ENCODE data around the gene CLASRP.

Gene CLASRP

DNA sequence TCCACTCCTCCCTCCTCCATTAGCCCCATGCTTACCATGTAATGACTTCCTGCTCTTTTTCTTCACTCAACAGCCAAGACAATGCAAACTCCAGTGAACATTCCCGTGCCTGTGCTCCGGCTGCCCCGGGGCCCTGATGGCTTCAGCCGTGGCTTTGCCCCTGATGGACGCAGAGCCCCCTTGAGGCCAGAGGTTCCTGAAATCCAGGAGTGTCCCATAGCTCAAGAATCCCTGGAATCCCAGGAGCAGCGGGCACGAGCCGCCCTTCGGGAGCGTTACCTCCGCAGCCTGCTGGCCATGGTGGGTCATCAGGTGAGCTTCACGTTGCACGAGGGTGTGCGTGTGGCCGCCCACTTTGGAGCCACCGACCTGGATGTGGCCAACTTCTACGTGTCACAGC is 51.2 kb downstream of the CLASRP start:
- DNase-seq, result no peak

DNA sequence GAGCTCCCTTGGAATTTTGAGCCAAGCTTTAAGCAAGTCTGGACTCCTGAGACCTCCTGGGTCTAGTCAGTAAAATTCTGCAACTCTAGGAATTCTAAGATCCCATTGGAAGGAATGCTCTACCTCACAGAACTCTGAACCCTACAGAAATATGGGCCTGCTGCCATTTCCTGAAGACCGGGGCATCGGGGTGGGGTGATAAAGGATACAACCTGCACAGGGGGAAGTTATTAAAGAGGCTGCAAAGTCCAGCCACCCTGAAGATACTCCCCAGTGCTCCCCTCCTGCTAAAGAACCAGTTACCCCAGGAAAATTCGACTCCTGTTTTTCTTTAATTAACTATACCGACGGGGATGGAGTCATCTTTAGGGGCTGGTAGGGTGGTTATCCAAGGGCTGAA is 51.8 kb downstream of the CLASRP start:
- no peak for DNase-seq

DNA sequence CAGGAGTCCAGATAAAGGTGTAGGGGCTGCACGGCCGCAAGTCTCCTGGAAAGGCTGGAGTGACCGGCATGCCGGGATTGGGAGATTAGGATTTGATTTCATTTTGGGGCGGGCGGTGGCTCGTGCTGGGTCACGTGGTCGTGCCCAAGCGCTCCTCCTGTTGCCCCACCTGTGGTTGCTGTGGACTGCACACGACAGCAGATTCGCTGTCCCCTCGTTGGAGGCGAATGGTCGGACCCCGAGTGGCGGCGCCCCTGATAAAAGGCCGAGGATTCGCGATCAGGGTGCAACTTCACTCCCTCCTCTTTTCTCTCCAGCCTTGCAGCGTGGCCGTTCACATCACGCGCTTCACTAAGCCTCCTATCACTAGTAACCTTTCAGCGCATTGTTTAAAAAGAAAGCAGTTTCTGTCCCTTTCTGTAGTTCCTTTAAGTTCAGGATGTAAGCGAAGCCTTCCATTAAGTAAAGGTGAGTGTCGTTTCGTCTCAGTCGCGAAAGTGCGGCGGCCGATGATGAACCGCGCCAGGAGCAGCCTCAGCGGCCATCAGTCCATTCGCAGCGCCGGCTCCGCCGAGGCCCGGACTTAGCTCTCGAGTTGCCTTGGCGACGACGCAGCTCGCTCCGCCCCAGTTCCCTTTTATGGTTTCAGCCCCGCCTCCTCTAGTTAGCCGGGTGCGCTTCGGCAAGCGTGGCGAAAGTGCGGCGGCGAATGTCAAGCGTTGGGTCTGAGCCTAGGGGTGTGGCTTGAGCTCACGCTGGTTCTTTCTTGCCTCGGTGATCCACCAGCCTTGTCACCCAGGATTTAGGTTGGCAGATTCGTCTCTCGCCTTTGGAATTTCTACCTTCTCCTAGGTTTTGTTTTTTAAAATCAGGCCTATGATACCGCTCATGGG is 52.4 kb downstream of the CLASRP start:
- peak; percentile 98 for DNase-seq

DNA sequence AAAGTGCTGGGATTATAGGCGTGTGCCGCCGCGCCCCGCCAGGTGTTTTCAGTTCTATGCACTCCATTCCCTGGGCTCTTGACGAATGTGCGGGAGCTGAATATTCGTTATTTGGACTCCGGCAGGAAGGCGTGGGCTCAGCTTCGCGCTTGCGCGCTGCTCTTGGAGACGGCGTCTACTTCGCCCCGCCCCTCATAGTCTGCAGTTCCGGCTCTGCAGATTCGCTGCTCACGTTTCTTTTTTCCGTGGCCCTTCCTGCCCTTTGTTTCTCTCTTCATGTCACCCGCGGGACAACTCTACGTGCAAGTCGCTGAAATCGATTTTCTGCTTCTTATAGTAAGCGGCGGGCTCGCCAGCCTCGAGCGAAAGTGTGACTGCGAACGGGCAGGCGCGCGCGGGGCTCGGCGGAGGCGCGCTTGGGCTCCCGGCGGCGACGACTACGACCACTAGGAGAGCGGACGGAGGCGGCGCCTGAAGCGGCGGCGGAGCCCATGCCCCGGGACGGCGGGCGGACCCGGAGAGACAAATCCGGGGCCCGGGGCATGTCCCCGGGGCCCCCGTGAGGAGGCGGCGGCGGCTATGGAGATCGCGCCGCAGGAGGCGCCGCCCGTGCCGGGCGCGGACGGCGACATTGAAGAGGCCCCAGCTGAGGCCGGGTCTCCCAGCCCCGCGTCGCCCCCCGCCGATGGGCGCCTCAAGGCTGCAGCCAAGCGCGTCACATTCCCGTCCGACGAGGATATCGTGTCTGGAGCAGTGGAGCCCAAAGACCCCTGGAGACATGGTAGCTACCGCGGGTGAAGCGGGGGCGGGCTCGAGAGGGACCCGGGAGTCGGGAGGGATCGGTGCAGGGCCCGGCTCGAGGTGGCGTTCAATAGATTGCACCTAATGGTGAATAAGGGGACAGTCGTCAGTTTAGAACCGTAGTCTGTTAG is 54.2 kb downstream of the CLASRP start, which contains the start of gene PPP1R37:
PPP1R37 (plus strand) TSS at position 433 of the 932 bp plus-strand sequence; CDS start at position 580, 147 bp downstream.
- DNase-seq, result peak; percentile 90

DNA sequence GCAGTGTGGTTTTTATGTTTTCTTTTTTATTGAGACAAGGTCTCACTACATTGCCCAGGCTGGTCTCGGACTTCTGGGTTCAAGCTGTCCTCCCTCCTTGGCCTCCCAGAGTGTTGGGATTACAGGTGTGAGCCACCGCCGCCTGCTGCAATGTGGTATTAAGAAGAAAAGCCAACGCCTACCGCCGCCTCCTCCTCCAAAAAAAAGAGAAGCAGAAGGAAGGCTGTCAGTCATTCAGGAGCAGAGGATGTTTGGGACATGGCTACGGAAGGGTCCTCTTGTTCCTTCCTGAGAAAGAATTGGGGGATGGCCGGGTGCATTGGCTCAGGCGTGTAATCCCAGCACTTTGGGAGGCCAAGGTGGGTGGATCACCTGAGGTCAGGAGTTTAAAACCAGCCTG is 55.3 kb downstream of the CLASRP start:
- DNase-seq, result no peak

- DNase-seq, result no peak
Observed at GRCh38 chr19:45094707-45095106, 55.9 kb downstream of the CLASRP start.

DNA sequence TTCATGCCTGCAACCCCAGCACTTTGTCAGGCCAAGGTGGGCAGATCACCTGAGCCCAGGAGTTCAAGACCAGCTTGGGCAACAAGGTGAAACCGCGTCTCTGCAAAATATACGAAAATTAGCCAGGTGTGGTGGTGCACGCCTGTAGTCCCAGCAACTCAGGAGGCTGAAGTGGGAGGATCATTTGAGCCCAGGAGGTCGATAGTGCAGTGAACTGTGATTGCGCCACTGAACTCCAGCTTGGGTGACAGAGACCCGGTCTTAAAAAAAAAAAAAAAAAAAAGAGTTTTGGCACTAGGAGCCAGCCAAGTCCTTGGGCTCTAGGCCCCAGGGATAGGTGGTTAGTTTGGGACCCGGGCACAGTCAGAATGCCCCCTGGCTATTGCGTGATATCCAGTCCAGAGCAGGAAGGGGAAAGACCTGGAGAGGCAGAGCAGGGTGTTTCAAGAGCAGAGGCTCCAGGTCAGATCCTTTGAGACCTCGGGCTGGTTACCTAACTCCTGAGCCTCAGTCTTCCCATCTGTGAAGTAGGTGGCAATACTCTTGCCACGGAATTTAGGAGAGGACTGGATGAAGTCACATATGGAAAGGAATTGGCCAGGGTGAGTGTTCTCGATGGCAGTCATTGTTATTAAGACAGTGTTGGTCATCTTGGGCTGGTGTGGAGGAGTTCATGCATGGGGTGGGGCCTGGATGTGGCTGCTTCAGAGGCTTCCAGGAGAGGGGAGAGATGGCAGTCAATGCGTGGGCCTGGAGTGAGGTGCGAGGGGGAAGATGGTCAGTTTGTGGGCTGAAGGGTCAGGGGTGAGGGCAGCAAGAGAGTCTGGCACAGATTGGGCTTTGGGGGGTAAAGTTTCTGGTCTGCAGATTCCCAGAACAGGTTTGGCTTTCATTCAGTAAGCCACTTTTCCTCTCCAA is 56.9 kb downstream of the CLASRP start:
- DNase-seq, result no peak

GRCh38 chr19:45096700-45097099 is 57.9 kb downstream of the CLASRP start:
- DNase-seq, result no peak

GRCh38 chr19:45097450-45097775 is 58.6 kb downstream of the CLASRP start:
- DNase-seq, result no peak

DNA sequence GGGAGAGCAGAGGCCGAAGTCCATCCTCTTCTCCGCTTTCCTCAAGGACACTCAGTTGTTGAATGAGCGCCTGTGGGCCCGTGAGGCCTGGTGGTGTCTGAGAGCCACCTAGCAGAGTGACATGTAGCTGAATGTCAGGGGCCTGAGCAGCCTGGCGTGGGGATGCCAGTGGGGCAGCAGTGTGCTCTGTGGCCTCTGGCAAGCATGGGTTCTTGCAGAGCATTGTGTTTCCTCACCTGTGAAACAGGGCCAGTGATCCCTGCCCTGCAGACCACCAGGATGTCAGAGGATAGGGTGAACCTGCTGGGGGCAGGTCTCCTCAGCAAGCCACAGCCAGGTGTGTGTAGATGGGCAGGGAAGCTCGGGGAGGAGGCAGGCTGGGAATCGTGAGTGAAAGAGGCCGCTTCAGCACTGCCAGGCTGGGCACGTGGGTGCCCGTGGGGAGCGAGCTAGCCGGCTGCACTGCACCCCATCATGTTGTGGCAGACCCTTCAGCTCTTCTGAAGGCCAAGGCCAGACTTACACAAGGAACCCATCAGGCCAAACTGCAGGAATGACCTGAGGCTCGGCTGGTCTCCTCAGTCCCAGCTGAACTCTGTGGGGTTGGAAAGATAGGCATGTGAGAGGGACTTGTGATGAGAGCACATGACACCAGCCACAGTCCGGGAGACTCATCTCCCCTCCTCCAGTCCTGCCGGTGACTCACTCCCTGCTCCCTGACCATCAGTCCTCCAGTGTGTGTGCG is 59.1 kb downstream of the CLASRP start:
- DNase-seq, result no peak

GRCh38 chr19:45098521-45099466 is 59.9 kb downstream of the CLASRP start:
- DNase-seq, result no peak

DNA sequence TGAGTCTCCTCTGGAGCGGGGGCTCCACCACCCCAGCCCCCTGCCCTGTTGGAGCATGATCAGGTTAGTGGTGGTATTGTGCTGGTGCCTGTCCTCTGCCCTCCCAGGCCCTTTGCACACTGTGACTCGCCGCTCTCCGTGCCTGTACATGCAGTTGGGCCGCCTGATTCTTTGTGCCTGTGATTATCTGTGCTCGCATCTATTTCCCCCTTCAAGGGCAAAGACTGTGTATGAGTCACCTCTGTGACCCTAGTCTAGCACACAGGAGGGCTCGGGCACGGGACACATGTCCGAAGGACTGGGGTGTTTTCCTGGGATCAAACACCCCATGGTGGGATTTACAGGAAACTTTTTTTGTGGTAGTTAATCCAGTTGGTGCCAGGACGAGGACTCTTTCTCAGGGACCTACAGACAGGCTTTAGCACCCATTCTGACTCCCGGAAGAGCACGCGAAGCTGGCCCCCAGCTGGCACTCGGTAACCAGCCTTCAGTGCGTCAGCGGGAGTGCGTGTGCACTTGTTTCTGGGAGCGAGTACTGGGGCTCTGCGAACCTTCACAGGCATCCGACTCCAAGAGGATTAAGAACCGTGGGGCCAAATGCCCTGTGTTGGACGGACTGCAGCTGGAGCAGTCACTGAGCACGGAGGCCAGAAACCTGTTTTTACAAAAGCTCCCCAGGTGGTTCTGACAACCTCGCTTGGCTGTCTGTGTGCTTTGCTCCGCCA is 60.8 kb downstream of the CLASRP start:
- no peak for DNase-seq

DNA sequence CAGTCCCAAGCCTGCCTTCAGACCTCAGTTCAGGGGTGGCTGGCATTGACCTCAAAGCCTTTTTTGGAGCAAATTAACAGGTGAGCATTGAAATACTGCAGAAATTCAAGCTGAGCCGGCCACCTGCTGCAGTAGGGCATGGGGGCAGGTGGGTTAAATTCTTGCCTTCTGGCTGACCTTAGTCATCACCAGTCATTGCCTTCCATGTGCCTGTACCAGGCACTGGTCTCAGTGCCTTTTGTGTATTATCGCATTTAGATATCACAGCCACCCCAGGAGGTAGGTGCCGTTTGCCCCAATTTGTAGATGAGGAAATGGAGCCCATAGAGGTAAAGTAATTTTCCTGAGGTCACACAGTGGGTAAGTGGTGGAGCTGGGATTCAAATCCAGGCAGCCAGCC is 61.4 kb downstream of the CLASRP start:
- DNase-seq, result no peak

- DNase-seq, result no peak
Observed at GRCh38 chr19:45100846-45101252, 62.0 kb downstream of the CLASRP start.

DNA sequence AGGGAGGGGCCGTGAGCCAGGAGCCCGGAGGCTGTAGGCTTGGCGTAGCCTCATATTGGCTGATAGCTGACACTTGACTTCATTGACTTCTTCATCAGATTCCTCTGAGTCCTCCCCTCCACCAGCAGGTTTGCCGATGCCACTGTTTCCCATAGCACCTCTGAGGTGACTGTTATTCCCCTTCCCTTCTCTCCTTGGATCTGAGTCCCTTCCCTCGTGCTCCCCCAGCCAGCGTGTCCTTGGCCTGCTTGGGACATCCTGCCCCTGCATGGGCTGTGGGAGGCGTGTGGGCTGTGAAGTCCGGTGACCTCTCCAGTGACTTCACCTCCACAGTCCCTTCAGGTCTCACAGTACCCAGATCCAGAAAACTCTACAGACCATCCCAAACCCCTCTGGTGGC is 63.0 kb downstream of the CLASRP start:
- DNase-seq, result no peak

- DNase-seq, result no peak
Observed at GRCh38 chr19:45102481-45102880, 63.6 kb downstream of the CLASRP start.

GRCh38 chr19:45103156-45103507 is 64.3 kb downstream of the CLASRP start:
- no peak for DNase-seq

DNA sequence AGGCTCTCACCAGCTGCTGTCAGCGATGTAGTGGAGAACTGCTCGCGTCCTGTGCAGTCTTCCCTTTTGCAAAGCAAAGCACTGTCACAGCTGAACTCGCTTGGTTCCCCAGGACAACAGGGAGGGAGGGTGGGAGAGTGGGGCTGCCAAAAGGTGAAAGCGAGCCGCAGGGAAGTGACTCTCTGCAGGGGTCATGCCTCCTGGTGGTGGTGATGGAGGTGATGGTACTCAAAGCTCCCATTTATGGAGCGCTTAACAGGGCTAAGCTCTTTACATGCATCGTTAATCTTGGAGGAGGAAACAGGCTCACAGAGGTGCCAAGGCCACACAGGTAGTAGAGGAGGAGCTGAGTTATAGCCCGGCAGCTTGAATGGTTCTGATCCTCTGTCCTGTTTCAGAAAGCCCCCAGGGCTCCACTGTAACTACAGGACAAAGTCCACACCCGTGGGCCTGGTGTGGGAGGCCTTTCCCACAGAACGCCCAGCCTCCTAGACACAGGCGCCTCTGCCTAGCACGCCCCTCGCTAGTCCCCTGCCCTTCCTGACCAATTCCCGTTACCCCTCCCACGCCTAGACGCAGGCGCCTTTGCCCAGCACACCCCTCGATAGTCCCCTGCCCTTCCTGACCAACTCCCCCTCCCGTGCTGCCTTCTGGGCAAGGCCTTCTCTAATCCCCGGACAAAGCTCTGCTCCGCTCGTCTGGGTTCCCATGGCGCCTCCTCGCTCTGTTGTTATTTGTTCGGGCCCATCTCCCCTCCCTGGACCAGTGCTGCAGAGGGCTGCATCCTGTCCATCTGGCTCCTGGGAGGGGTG is 64.9 kb downstream of the CLASRP start:
- no peak for DNase-seq

- no peak for DNase-seq
Observed at GRCh38 chr19:45104658-45105349, 66.0 kb downstream of the CLASRP start.
